HCT116 (cell line): ENCODE measurements around the gene NHERF2.

Source experiments
- ATF3 ChIP-seq: IDR thresholded peaks from 2 replicates; pipeline ENCODE4 v1.6.1; 2012
- CEBPB ChIP-seq: IDR thresholded peaks from 2 replicates; pipeline ENCODE4 v1.6.1; 2012; ENCODE audit warnings: low read depth
- MAX ChIP-seq: IDR thresholded peaks from 2 replicates; pipeline ENCODE4 v1.6.1; 2012
- POLR2AphosphoS5 ChIP-seq: IDR thresholded peaks from 2 replicates; pipeline ENCODE4 v1.6.1; 2011; ENCODE audit warnings: mild to moderate bottlenecking, low read depth, low read length, moderate library complexity
- TCF7L2 ChIP-seq: IDR thresholded peaks from 2 replicates; pipeline ENCODE4 v1.7.0; 2011; ENCODE audit warnings: borderline replicate concordance, inconsistent platforms; ENCODE audit not compliant: insufficient read depth, insufficient read length; ENCODE audit errors: extremely low read depth
- YY1 ChIP-seq: IDR thresholded peaks from 2 replicates; pipeline ENCODE4 v1.6.1; 2011; ENCODE audit warnings: low read length, low read depth, moderate library complexity, mild to moderate bottlenecking; ENCODE audit not compliant: insufficient replicate concordance; ENCODE audit errors: extremely low read depth
- TF ChIP-seq, protein P1 (sequence below), 3 experiments: fragments of 200-600 bp in 1 of 3; sonication (generic) in 1 of 3; IDR thresholded peaks in 2 of 3; conservative IDR thresholded peaks in 1 of 3; 2 replicates each; pipeline ENCODE4 v1.5.1; 2012 to 2017; ENCODE audit warnings: low read depth in 2 of 3, low read length in 2 of 3, antibody characterized with exemption in 1 of 3, borderline replicate concordance in 1 of 3, control low read depth in 1 of 3, mild to moderate bottlenecking in 1 of 3, mixed read lengths in 1 of 3, mixed run types in 1 of 3, moderate library complexity in 1 of 3; ENCODE audit not compliant: insufficient read depth in 1 of 3
- TF ChIP-seq, protein P2 (sequence below): IDR thresholded peaks from 2 replicates; pipeline ENCODE4 v1.6.1; 2012; ENCODE audit warnings: low read depth

GRCh38 chr16:2003827-2004641, 22.7 kb upstream of the NHERF2 start:
- TF ChIP-seq, protein P1, sequence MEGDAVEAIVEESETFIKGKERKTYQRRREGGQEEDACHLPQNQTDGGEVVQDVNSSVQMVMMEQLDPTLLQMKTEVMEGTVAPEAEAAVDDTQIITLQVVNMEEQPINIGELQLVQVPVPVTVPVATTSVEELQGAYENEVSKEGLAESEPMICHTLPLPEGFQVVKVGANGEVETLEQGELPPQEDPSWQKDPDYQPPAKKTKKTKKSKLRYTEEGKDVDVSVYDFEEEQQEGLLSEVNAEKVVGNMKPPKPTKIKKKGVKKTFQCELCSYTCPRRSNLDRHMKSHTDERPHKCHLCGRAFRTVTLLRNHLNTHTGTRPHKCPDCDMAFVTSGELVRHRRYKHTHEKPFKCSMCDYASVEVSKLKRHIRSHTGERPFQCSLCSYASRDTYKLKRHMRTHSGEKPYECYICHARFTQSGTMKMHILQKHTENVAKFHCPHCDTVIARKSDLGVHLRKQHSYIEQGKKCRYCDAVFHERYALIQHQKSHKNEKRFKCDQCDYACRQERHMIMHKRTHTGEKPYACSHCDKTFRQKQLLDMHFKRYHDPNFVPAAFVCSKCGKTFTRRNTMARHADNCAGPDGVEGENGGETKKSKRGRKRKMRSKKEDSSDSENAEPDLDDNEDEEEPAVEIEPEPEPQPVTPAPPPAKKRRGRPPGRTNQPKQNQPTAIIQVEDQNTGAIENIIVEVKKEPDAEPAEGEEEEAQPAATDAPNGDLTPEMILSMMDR (IDR thresholded peaks at IDR 0.05 in 2 of 3, conservative IDR thresholded peaks at IDR 0.05 in 1 of 3; ENCODE audit: borderline replicate concordance in 1 of 3, insufficient read depth in 1 of 3, low read depth in 2 of 3, low read length in 2 of 3), result peak; percentile 93 to 99 (median 99)
- peak; percentile 75 for TF ChIP-seq YY1
- peak; percentile 58 for TF ChIP-seq POLR2AphosphoS5
- no peak for TF ChIP-seq ATF3
- TF ChIP-seq CEBPB, result no peak
- TF ChIP-seq, protein P2, sequence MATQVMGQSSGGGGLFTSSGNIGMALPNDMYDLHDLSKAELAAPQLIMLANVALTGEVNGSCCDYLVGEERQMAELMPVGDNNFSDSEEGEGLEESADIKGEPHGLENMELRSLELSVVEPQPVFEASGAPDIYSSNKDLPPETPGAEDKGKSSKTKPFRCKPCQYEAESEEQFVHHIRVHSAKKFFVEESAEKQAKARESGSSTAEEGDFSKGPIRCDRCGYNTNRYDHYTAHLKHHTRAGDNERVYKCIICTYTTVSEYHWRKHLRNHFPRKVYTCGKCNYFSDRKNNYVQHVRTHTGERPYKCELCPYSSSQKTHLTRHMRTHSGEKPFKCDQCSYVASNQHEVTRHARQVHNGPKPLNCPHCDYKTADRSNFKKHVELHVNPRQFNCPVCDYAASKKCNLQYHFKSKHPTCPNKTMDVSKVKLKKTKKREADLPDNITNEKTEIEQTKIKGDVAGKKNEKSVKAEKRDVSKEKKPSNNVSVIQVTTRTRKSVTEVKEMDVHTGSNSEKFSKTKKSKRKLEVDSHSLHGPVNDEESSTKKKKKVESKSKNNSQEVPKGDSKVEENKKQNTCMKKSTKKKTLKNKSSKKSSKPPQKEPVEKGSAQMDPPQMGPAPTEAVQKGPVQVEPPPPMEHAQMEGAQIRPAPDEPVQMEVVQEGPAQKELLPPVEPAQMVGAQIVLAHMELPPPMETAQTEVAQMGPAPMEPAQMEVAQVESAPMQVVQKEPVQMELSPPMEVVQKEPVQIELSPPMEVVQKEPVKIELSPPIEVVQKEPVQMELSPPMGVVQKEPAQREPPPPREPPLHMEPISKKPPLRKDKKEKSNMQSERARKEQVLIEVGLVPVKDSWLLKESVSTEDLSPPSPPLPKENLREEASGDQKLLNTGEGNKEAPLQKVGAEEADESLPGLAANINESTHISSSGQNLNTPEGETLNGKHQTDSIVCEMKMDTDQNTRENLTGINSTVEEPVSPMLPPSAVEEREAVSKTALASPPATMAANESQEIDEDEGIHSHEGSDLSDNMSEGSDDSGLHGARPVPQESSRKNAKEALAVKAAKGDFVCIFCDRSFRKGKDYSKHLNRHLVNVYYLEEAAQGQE, result no peak
- no peak for TF ChIP-seq TCF7L2
- TF ChIP-seq MAX, result peak; percentile 84
